ENCODE results near the gene VEPH1. TPM values are rescaled to one million over a fixed set of nuclear protein-coding genes. Genes with fewer than 3 reads are reported as not detected.

VEPH1 gene
- polyA plus RNA-seq, 1 of the 3 experiments (the other 2 are of a cell fraction), result 6.0 TPM

GRCh38 chr3:157453824-157454223 lies 49.4 kb downstream of the VEPH1 start:
- Histone ChIP-seq H3F3A (replicated peaks; ENCODE audit: insufficient read depth) (no peaks in the 10 kb centered on the region), H3K79me2 (ENCODE audit: insufficient read depth) (no peaks in the 10 kb centered on the region), H3K9me3 (no peaks in the 10 kb centered on the region), H3K4me2 (no peak overlapping the region), H3K27me3 (ENCODE audit: insufficient read depth) (no peaks in the 10 kb centered on the region), H3K36me3 (replicated peaks in 1 of 2; ENCODE audit: control insufficient read depth in 1 of 2, insufficient read depth in 2 of 2, low read length in 1 of 2) (peaks cover 0 to 15% of the 10 kb centered on the region in 2 experiments), H3K4me3 (ENCODE audit: low read depth in 2 of 2, low read length in 1 of 2) (no peak overlapping the region), H3K27ac (ENCODE audit: low read depth in 2 of 2, low read length in 1 of 2) (no peak overlapping the region), H4K20me1 (ENCODE audit: insufficient read depth) (no peaks in the 10 kb centered on the region), H3K4me1 (ENCODE audit: control insufficient read depth in 1 of 2, insufficient read depth in 2 of 2, low read depth in 1 of 2, low read length in 1 of 2) (peaks cover 0 to 5% of the 10 kb centered on the region in 2 experiments; a peak in 1 of 4 replicates), H3K9ac (no peak overlapping the region), H2AFZ (ENCODE audit: low read depth) (no peak overlapping the region), H3K9me2 (no peaks in the 10 kb centered on the region)
- ChIA-PET POLR2A (no interaction called here), CTCF (interaction anchor here (0.7 to 1.1 kb wide), 2 partner anchors 20 to 1004 kb away, joined by 3 to 4 read pairs; no protein-coding TSS in a partner anchor)
- WGBS (ENCODE audit: low lambda C conversion rate), result 82% methylated on average over 1 of the region's 1 CpG
- TF ChIP-seq TCF12 (IDR thresholded peaks at IDR 0.05), result no peak
- TF ChIP-seq CTCF (IDR thresholded peaks at IDR 0.05), result no peak
- no peak for TF ChIP-seq FOXM1 (IDR thresholded peaks at IDR 0.05; ENCODE audit: low read depth)
- no peak for DNase-seq

- Histone ChIP-seq H3K9me2 (no peaks in the 10 kb centered on the region), H3K4me1 (ENCODE audit: control insufficient read depth in 1 of 2, insufficient read depth in 2 of 2, low read depth in 1 of 2, low read length in 1 of 2) (peaks cover 0 to 5% of the 10 kb centered on the region in 2 experiments; a peak in 1 of 4 replicates), H3K79me2 (ENCODE audit: insufficient read depth) (no peaks in the 10 kb centered on the region; the same call in 1 of the 2 replicates), H3K4me2 (no peak overlapping the region), H3K27ac (ENCODE audit: low read depth in 2 of 2, low read length in 1 of 2) (no peak overlapping the region), H3K9ac (no peak overlapping the region), H2AFZ (ENCODE audit: low read depth) (no peak overlapping the region), H3F3A (replicated peaks; ENCODE audit: insufficient read depth) (no peaks in the 10 kb centered on the region), H3K9me3 (no peaks in the 10 kb centered on the region), H3K27me3 (ENCODE audit: insufficient read depth) (no peaks in the 10 kb centered on the region), H3K4me3 (ENCODE audit: low read depth in 2 of 2, low read length in 1 of 2) (no peak overlapping the region), H4K20me1 (ENCODE audit: insufficient read depth) (no peaks in the 10 kb centered on the region), H3K36me3 (replicated peaks in 1 of 2; ENCODE audit: control insufficient read depth in 1 of 2, insufficient read depth in 2 of 2, low read length in 1 of 2) (peaks cover 0 to 3% of the 10 kb centered on the region in 2 experiments)
- ChIA-PET CTCF (interaction anchor here (0.9 kb wide), 1 partner anchor 41 kb away, joined by 3 read pairs; no protein-coding TSS in a partner anchor), POLR2A (no interaction called here)
- no peak for DNase-seq
- TF ChIP-seq GABPA (IDR thresholded peaks at IDR 0.05; ENCODE audit: low read depth), result no peak
- no peak for TF ChIP-seq YY1 (IDR thresholded peaks at IDR 0.05; ENCODE audit: low read depth)
- no peak for TF ChIP-seq NFIC (IDR thresholded peaks at IDR 0.05; ENCODE audit: borderline replicate concordance)
- WGBS (ENCODE audit: low lambda C conversion rate), result 79% methylated on average over 3 of the region's 3 CpGs
Observed at GRCh38 chr3:157452097-157452496, 51.1 kb downstream of the VEPH1 start.

GRCh38 chr3:157447026-157447694 lies 56.1 kb downstream of the VEPH1 start:
- no peaks in the 10 kb centered on the region for H3K9me3 ChIP-seq
- peak overlapping the region; percentile 43 for H2AFZ ChIP-seq (ENCODE audit: low read depth)
- no peak overlapping the region for H3K4me2 ChIP-seq
- no peak overlapping the region for H3K9ac ChIP-seq
- ChIA-PET POLR2A (no interaction called here), CTCF (interaction anchor here (0.6 to 1.2 kb wide), 2 partner anchors 216 to 247 kb away, joined by 3 read pairs; no protein-coding TSS in a partner anchor)
- no peaks in the 10 kb centered on the region for H3K9me2 ChIP-seq
- peaks cover 7 to 14% of the 10 kb centered on the region in 2 experiments for H3K36me3 ChIP-seq (replicated peaks in 1 of 2; ENCODE audit: control insufficient read depth in 1 of 2, insufficient read depth in 2 of 2, low read length in 1 of 2)
- peaks cover 2 to 12% of the 10 kb centered on the region in 2 experiments; a peak in 3 of 4 replicates for H3K4me1 ChIP-seq (ENCODE audit: control insufficient read depth in 1 of 2, insufficient read depth in 2 of 2, low read depth in 1 of 2, low read length in 1 of 2)
- no peaks in the 10 kb centered on the region for H3K27me3 ChIP-seq (ENCODE audit: insufficient read depth)
- H3F3A ChIP-seq (replicated peaks; ENCODE audit: insufficient read depth), result peaks cover 21% of the 10 kb centered on the region
- peak; percentile 11 for DNase-seq
- H4K20me1 ChIP-seq (ENCODE audit: insufficient read depth), result no peaks in the 10 kb centered on the region
- H3K27ac ChIP-seq (ENCODE audit: low read depth in 2 of 2, low read length in 1 of 2), result peak overlapping the region in 1 of 2 experiments; percentile 19; a peak in 2 of 4 replicates
- H3K4me3 ChIP-seq (ENCODE audit: low read depth in 2 of 2, low read length in 1 of 2), result no peak overlapping the region
- H3K79me2 ChIP-seq (ENCODE audit: insufficient read depth), result no peaks in the 10 kb centered on the region; the same call in 1 of the 2 replicates
- 69% methylated on average over 3 of the region's 3 CpGs for WGBS (ENCODE audit: low lambda C conversion rate)
- no peak for TF ChIP-seq TCF12 (IDR thresholded peaks at IDR 0.05)
- no peak for TF ChIP-seq FOXM1 (IDR thresholded peaks at IDR 0.05; ENCODE audit: low read depth)
- no peak for TF ChIP-seq POLR2AphosphoS5 (IDR thresholded peaks at IDR 0.05; ENCODE audit: low read depth, low read length)
- no peak for TF ChIP-seq MXI1 (IDR thresholded peaks at IDR 0.05; ENCODE audit: low read depth, low read length)
- TF ChIP-seq TEAD4 (IDR thresholded peaks at IDR 0.05; ENCODE audit: borderline replicate concordance, insufficient read depth), result no peak
- peak; percentile 73 for TF ChIP-seq RAD21 (IDR thresholded peaks at IDR 0.05; ENCODE audit: low read length)
- no peak for TF ChIP-seq YY1 (IDR thresholded peaks at IDR 0.05; ENCODE audit: low read depth)
- TF ChIP-seq REST (IDR thresholded peaks at IDR 0.05; ENCODE audit: low read depth, low read length), result no peak
- no peak for TF ChIP-seq TAF1 (IDR thresholded peaks at IDR 0.05; ENCODE audit: borderline replicate concordance, low read depth, low read length)
- peak; percentile 60 for TF ChIP-seq SMC3 (IDR thresholded peaks at IDR 0.05; ENCODE audit: low read depth, low read length)

Data from SK-N-SH (cell line).